Loucy (cell line): ENCODE data around the gene CPA5.

Experiments
- EZH2phosphoT487 ChIP-seq: fragments of 200-600 bp; IDR thresholded peaks from 2 replicates; pipeline ENCODE4 v1.6.1; 2018; ENCODE audit warnings: antibody characterized with exemption, mild to moderate bottlenecking, moderate library complexity, borderline replicate concordance
- TF ChIP-seq, protein P1 (sequence below): fragments of 200-600 bp; sonication (generic); conservative IDR thresholded peaks from 2 replicates; pipeline ENCODE4 v1.5.1; 2014; ENCODE audit warnings: mild to moderate bottlenecking, antibody characterized with exemption, low read length

DNA sequence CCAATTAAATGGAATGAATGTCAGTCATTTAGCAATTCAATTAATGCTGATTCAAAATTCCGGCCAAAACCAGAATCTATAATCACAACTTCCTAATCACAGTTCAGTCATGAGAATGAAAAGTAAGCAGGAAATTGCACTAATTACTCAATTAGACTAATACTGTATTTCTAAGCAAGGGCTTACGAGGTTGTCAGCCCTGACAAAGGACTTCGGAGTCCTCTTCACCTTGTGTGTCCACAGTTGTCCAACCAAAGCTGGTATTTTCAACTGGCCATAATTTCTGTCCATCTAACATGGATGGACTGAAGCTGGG, 53.1 kb downstream of the CPA5 start:
- TF ChIP-seq EZH2phosphoT487: no peak
- TF ChIP-seq, protein P1, sequence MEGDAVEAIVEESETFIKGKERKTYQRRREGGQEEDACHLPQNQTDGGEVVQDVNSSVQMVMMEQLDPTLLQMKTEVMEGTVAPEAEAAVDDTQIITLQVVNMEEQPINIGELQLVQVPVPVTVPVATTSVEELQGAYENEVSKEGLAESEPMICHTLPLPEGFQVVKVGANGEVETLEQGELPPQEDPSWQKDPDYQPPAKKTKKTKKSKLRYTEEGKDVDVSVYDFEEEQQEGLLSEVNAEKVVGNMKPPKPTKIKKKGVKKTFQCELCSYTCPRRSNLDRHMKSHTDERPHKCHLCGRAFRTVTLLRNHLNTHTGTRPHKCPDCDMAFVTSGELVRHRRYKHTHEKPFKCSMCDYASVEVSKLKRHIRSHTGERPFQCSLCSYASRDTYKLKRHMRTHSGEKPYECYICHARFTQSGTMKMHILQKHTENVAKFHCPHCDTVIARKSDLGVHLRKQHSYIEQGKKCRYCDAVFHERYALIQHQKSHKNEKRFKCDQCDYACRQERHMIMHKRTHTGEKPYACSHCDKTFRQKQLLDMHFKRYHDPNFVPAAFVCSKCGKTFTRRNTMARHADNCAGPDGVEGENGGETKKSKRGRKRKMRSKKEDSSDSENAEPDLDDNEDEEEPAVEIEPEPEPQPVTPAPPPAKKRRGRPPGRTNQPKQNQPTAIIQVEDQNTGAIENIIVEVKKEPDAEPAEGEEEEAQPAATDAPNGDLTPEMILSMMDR: no peak
